Right atrium auricular region (tissue), 2 donors: Measurements from ENCODE around the gene TM2D3. TPM values are rescaled to one million over a fixed set of nuclear protein-coding genes. Genes with fewer than 3 reads are reported as not detected.

Experiments used
- DNase-seq: peaks from one replicate; pipeline ENCODE4 v3.0.0-alpha.2; 2019; ENCODE audit warnings: low spot score
- H3K27ac ChIP-seq, 2 donors: fragments of 200-600 bp; sonication (generic); 1 replicate in 1 of 2; 2 replicates in 1 of 2; pipeline ENCODE4 v1.5.1; 2016 to 2019
- H3K27me3 ChIP-seq, 2 donors: fragments of 200-600 bp; sonication (generic); one replicate each; pipeline versions ENCODE4 v1.5.1 to v1.6.0; 2017 to 2019
- H3K36me3 ChIP-seq: fragments of 200-600 bp; sonication (generic); one replicate; pipeline ENCODE4 v1.5.1; 2016
- H3K4me1 ChIP-seq, 2 donors: fragments of 200-600 bp; sonication (generic); one replicate each; pipeline versions ENCODE4 v1.5.1 to v1.6.0; 2017 to 2019
- H3K4me3 ChIP-seq, 2 donors: fragments of 200-600 bp; sonication (generic); 1 replicate in 1 of 2; 2 replicates in 1 of 2; pipeline ENCODE4 v1.5.1; 2017 to 2019; ENCODE audit warnings: mild to moderate bottlenecking in 1 of 2, moderate library complexity in 1 of 2
- H3K9me3 ChIP-seq, 2 donors: fragments of 200-600 bp; sonication (generic); one replicate each; pipeline ENCODE4 v1.5.1; 2019
- CTCF ChIP-seq, 2 donors: fragments of 200-600 bp; sonication (generic); IDR thresholded peaks; one replicate each; pipeline ENCODE4 v1.5.1; 2019; ENCODE audit warnings: antibody characterized with exemption in 2 of 2
- total RNA-seq, 2 donors: library from RNA; depleted of rRNA; stranded (reverse); fragments of >200 nt; gene quantifications; one replicate each; pipeline ENCODE4 v1.1.0, GENCODE V29; 2016

TM2D3 gene
- total RNA-seq, 2 donors from 2014 or later, result 36.0 to 53.4 TPM

GRCh38 chr15:101692801-101693598 is 40.8 kb upstream of the TM2D3 start:
- Histone ChIP-seq H3K4me1 (no peaks in the 10 kb centered on the region), H3K4me3 (no peak overlapping the region), H3K9me3 (no peaks in the 10 kb centered on the region), H3K27me3 (no peaks in the 10 kb centered on the region), H3K27ac (no peak overlapping the region), H3K36me3 (peaks cover 39% of the 10 kb centered on the region)
- no peak for TF ChIP-seq CTCF (IDR thresholded peaks at IDR 0.05)
- DNase-seq, result no peak

DNA sequence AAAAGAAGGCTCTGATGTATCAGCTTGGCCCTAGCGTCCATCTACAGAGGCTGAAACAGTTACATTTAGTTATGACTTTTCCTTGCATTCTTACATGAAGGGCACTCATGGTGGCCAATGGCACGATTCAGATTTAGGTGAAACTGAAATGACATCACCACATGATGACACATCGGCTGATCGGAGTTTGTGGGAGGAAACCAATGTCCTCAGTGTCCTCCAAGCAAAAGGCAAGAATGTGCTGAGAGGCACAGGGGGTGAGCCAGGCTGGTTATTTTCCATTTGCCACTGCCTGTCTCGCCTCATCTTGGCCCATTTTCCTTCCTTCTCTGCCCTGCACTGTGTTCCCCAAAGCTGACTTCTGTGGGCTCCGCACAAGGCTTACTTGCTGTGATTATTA is 37.7 kb upstream of the TM2D3 start:
- Histone ChIP-seq H3K36me3 (peaks cover 18% of the 10 kb centered on the region), H3K4me1 (no peaks in the 10 kb centered on the region), H3K27ac (no peak overlapping the region), H3K9me3 (no peaks in the 10 kb centered on the region), H3K4me3 (no peak overlapping the region), H3K27me3 (no peaks in the 10 kb centered on the region)
- TF ChIP-seq CTCF (IDR thresholded peaks at IDR 0.05), result no peak
- no peak for DNase-seq

GRCh38 chr15:101686718-101687117 is 34.5 kb upstream of the TM2D3 start:
- no peak for DNase-seq
- TF ChIP-seq CTCF (IDR thresholded peaks at IDR 0.05), result no peak
- no peak overlapping the region for H3K4me3 ChIP-seq
- no peaks in the 10 kb centered on the region for H3K27me3 ChIP-seq
- H3K36me3 ChIP-seq, result peaks cover 16% of the 10 kb centered on the region
- H3K9me3 ChIP-seq, result no peaks in the 10 kb centered on the region
- H3K4me1 ChIP-seq, result no peaks in the 10 kb centered on the region
- H3K27ac ChIP-seq, result no peak overlapping the region

DNA sequence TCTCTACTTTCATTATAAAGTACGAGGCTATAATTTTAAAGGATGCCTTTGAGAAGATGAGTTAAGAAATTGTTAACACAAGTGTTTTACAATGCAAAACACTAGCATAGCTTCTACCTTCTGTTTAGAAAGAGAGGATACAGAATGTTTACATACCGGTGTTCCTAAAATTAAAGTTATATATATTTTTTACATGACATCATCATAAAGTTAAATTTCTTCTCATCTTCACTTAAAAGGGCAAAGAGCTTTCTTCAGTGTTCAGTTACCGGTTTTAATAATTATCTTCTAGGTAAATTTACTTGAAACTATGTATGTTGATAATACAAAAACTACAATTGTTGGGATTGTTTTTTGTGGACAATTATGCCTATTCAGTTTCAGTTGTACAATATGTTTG is 32.7 kb upstream of the TM2D3 start:
- no peak for TF ChIP-seq CTCF (IDR thresholded peaks at IDR 0.05)
- Histone ChIP-seq H3K27me3 (no peaks in the 10 kb centered on the region), H3K36me3 (peaks cover 17% of the 10 kb centered on the region), H3K9me3 (no peaks in the 10 kb centered on the region), H3K4me3 (no peak overlapping the region), H3K27ac (no peak overlapping the region), H3K4me1 (no peaks in the 10 kb centered on the region)
- DNase-seq, result no peak

DNA sequence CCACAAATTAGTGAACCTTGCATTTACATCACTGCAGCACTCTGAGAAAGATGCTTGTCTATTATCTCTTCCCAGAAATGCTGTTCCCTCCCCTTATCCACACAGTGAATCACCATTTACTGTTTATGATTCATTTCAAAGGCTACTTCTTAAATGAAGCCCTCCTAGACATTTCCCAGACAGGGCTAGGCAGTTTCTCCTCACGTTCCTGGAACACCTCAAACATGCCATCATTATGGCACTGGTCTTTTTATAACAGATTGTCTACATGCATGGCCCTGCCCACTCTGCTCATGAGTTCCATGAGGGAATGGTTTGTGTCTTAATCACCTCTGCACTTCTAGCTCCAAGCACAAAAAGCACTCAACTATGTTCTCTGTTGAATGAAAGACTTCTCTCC is 32.2 kb upstream of the TM2D3 start:
- Histone ChIP-seq H3K9me3 (no peaks in the 10 kb centered on the region), H3K27ac (no peak overlapping the region), H3K4me3 (no peak overlapping the region), H3K36me3 (peaks cover 22% of the 10 kb centered on the region), H3K27me3 (no peaks in the 10 kb centered on the region), H3K4me1 (no peaks in the 10 kb centered on the region)
- DNase-seq, result no peak
- no peak for TF ChIP-seq CTCF (IDR thresholded peaks at IDR 0.05)

DNA sequence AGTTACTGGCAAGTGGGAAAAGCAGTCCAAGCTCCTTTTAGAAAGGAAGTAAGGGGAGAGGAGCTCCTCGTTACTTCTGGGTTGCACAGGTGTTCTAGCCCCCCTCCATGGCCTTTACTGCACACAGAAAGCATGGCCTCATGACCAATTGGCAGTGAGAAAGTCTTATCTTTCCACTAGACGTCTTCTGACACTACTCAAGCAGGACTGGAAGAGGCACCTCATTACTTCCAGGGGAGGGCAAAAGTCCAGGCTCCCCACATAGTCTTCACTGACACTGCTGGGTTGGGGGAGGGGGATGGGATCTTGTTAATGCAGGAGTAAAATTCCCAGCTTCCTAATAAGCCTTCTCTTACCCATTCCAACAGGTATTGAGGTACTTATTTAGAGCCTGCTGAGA is 27.6 kb upstream of the TM2D3 start:
- peaks cover 21% of the 10 kb centered on the region for H3K36me3 ChIP-seq
- no peaks in the 10 kb centered on the region for H3K9me3 ChIP-seq
- DNase-seq, result no peak
- no peak for TF ChIP-seq CTCF (IDR thresholded peaks at IDR 0.05)
- no peak overlapping the region for H3K4me3 ChIP-seq
- no peak overlapping the region for H3K27ac ChIP-seq
- H3K27me3 ChIP-seq, result no peaks in the 10 kb centered on the region
- H3K4me1 ChIP-seq, result no peaks in the 10 kb centered on the region
